ENCODE results near the gene FBXL2. TPM values are rescaled to one million over a fixed set of nuclear protein-coding genes. Genes with fewer than 3 reads are reported as not detected.

The FBXL2 gene
- total RNA-seq, 1 donor from 2014 or later, result 12.6 TPM

DNA sequence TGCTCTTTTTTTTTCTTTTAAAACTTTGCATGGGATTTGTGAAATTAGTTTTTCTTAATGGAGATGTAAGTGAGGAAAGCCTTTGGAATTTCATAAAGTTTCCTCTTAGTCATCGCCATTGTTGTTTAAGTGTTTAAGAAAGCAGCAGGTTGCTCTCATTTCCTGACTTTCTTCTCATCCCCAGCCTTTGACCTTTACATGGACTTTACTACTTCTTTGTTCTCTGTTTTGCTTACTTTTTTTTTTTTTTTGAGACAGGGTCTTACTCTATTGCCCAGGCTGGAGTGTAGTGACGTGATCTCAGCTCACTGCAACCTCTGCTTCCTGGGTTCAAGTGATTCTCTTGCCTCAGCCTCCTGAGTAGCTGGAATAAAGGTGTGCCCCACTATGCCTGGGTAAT lies 38.6 kb downstream of the FBXL2 start:
- no peaks in the 10 kb centered on the region for H3K27me3 ChIP-seq (ENCODE audit: control insufficient read depth, insufficient read depth, low read length)
- no peak overlapping the region for H3K4me3 ChIP-seq (ENCODE audit: low read depth, low read length)
- no peaks in the 10 kb centered on the region for H3K36me3 ChIP-seq (ENCODE audit: control insufficient read depth, insufficient read depth, low read length)
- peak; percentile 39 for DNase-seq (ENCODE audit: low read depth)
- TF ChIP-seq, protein P1, sequence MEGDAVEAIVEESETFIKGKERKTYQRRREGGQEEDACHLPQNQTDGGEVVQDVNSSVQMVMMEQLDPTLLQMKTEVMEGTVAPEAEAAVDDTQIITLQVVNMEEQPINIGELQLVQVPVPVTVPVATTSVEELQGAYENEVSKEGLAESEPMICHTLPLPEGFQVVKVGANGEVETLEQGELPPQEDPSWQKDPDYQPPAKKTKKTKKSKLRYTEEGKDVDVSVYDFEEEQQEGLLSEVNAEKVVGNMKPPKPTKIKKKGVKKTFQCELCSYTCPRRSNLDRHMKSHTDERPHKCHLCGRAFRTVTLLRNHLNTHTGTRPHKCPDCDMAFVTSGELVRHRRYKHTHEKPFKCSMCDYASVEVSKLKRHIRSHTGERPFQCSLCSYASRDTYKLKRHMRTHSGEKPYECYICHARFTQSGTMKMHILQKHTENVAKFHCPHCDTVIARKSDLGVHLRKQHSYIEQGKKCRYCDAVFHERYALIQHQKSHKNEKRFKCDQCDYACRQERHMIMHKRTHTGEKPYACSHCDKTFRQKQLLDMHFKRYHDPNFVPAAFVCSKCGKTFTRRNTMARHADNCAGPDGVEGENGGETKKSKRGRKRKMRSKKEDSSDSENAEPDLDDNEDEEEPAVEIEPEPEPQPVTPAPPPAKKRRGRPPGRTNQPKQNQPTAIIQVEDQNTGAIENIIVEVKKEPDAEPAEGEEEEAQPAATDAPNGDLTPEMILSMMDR (IDR thresholded peaks at IDR 0.05; ENCODE audit: insufficient read depth, low read length, poor library complexity, severe bottlenecking), result no peak

DNA sequence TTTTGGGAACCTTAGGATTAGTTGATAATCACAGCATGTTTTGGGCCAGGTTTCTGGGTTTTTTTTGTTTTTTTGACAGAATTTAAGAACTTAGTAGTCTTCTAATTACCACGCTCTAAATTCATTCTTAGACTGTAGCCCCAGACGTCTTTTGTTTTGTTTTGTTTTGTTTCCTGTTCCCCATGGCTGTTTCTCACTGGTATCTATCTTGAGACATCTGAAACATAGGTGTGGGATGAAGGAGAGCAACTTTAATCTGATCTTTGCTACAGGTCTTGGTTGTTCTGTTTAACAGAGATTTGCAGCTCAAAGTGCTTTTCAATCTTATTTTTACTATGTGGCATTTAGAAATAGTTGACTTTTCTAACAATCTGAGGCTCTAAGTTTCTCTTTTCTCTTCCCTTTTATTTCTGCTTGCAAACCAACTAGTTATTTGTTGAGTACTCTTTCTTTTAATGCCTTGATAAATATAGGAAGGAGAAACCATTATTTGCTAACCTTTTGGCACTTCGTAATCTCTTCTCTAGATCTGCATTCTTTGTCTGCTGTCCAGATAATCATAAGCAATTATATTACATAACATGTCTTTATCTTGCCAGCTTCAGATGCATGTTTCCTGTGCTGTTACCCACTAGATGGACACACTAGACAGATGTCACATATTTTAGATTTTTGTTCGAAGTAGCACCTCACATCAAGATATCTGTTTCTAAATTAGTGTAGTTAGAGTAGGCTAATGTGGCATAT lies 40.9 kb downstream of the FBXL2 start:
- H3K27me3 ChIP-seq (ENCODE audit: control insufficient read depth, insufficient read depth, low read length), result no peaks in the 10 kb centered on the region
- H3K4me3 ChIP-seq (ENCODE audit: low read depth, low read length), result no peak overlapping the region
- TF ChIP-seq, protein P1 (IDR thresholded peaks at IDR 0.05; ENCODE audit: insufficient read depth, low read length, poor library complexity, severe bottlenecking), result no peak
- DNase-seq (ENCODE audit: low read depth), result no peak
- H3K36me3 ChIP-seq (ENCODE audit: control insufficient read depth, insufficient read depth, low read length), result no peaks in the 10 kb centered on the region

DNA sequence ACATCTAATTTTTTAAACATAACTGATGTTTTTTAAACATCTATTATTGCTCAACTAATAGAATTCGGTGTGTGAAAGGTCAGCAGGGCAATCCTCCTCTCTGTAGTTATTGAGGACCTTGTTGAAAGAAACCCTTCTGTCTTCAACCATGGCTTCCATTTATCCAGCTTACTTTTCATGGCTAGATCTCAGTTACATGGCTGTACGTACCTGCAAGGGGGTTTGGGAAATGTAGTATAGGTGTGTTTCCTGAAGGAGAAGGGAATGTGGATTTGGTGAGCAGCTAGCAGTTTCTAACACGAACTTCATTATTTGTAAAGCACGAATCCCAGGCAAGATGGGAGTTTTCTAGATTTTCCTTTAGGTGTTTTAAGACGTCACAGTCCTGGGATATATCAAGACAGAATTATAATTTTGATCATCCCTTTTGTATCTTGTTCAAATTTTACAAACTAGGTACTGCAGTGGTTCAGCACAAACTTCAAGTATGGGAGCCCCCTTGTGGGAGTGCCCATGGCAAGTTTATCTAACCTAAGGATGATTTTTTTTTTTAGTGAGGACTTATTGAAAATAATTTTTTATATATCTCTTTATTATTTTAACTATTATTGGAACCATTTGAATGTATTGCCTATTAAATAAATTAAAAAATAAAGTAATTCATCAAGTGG lies 41.6 kb downstream of the FBXL2 start:
- no peaks in the 10 kb centered on the region for H3K36me3 ChIP-seq (ENCODE audit: control insufficient read depth, insufficient read depth, low read length)
- TF ChIP-seq, protein P1 (IDR thresholded peaks at IDR 0.05; ENCODE audit: insufficient read depth, low read length, poor library complexity, severe bottlenecking), result no peak
- no peaks in the 10 kb centered on the region for H3K27me3 ChIP-seq (ENCODE audit: control insufficient read depth, insufficient read depth, low read length)
- DNase-seq (ENCODE audit: low read depth), result no peak
- H3K4me3 ChIP-seq (ENCODE audit: low read depth, low read length), result no peak overlapping the region

DNA sequence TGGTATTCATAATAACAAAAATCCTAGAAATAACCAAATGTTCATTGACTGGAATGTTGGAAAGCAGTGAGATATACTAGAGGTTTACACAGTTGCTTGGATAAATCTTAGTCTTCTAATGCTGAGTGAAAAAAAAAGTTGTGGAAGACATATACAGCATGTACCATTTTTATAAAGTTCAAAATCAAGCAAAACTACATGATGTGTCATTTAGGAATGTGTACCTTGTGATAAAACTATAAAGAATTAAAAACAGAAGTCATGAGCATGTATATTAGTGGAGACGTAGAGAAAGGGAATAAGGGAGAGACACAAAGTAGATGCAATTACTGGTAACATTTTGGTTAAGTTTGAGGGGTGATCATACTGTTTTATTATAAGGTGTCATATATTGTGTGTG lies 45.2 kb downstream of the FBXL2 start:
- H3K4me3 ChIP-seq (ENCODE audit: low read depth, low read length), result no peak overlapping the region
- DNase-seq (ENCODE audit: low read depth), result no peak
- H3K36me3 ChIP-seq (ENCODE audit: control insufficient read depth, insufficient read depth, low read length), result no peaks in the 10 kb centered on the region
- H3K27me3 ChIP-seq (ENCODE audit: control insufficient read depth, insufficient read depth, low read length), result no peaks in the 10 kb centered on the region
- TF ChIP-seq, protein P1 (IDR thresholded peaks at IDR 0.05; ENCODE audit: insufficient read depth, low read length, poor library complexity, severe bottlenecking), result no peak

DNA sequence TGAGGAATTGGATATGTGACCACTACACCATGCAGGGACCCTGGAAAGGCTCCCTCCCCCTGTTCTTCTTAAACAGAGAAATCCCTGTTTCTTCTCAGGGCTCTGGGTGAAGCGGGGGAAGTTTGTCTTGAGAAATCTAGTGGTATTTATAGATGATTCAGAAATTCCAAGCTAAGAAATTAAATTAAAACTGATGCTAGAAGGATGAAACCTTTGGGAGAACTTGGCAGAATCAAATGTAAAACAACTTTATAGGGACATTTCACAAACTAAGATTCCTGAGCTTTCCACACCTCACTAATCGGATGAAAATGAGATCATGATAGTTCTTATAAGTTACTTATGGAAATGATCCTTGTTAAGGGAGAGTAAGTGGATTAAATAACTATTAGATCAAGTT lies 54.2 kb downstream of the FBXL2 start:
- TF ChIP-seq, protein P1 (IDR thresholded peaks at IDR 0.05; ENCODE audit: insufficient read depth, low read length, poor library complexity, severe bottlenecking), result no peak
- no peak for DNase-seq (ENCODE audit: low read depth)

More for the DNA sequence above, 54.2 kb downstream of the FBXL2 start:
- no peaks in the 10 kb centered on the region for H3K27me3 ChIP-seq (ENCODE audit: control insufficient read depth, insufficient read depth, low read length)
- H3K4me3 ChIP-seq (ENCODE audit: low read depth, low read length), result no peak overlapping the region
- no peaks in the 10 kb centered on the region for H3K36me3 ChIP-seq (ENCODE audit: control insufficient read depth, insufficient read depth, low read length)

Data from kidney epithelial cell (primary cell).